Adipose tissue (tissue), 3 donors: Measurements from ENCODE around the gene ACTR1A. TPM values are rescaled to one million over a fixed set of nuclear protein-coding genes. Genes with fewer than 3 reads are reported as not detected.
"Not testable (repeated sequence)": the region's sequence is repeated elsewhere in the genome, so short reads cannot be mapped to it uniquely, and the experiment has no call there.

Experiments
- H3K27ac ChIP-seq: one replicate; pipeline ENCODE4 v1.5.1; 2013; ENCODE audit warnings: low read depth, low read length
- WGBS, 3 donors: extraction: QIAGEN DNeasy Blood & Tissue Kit; methylation state at CpG; one replicate each; pipeline ENCODE4 v1.1.7; 2013; 5-methylcytosine and 5-hydroxymethylcytosine counted together
- polyA plus RNA-seq, 3 donors: library from polyadenylated mRNA; stranded (reverse); fragments of 200-250 nt; gene quantifications; one replicate each; pipeline ENCODE4 v1.2.3, GENCODE V29; 2013
- donor health status: healthy with polysubstance abuse.
- donor health status: Bipolar disorder and iron deficiency.
- donor health status: healthy.

ACTR1A gene
- polyA plus RNA-seq, 3 donors = 28.7 to 69.2 (median 61.5) TPM

GRCh38 chr10:102463983-102464382, 38.5 kb downstream of the ACTR1A start:
- no peak overlapping the region for H3K27ac ChIP-seq
- WGBS, 3 donors = 87 to 90% (median 88%) methylated on average over 10 of the region's 10 CpGs

- WGBS, 3 donors = 60 to 85% (median 68%) methylated on average over 6 of the region's 6 CpGs
- no peak overlapping the region for H3K27ac ChIP-seq
Observed at GRCh38 chr10:102462512-102463054, 39.9 kb downstream of the ACTR1A start.

DNA sequence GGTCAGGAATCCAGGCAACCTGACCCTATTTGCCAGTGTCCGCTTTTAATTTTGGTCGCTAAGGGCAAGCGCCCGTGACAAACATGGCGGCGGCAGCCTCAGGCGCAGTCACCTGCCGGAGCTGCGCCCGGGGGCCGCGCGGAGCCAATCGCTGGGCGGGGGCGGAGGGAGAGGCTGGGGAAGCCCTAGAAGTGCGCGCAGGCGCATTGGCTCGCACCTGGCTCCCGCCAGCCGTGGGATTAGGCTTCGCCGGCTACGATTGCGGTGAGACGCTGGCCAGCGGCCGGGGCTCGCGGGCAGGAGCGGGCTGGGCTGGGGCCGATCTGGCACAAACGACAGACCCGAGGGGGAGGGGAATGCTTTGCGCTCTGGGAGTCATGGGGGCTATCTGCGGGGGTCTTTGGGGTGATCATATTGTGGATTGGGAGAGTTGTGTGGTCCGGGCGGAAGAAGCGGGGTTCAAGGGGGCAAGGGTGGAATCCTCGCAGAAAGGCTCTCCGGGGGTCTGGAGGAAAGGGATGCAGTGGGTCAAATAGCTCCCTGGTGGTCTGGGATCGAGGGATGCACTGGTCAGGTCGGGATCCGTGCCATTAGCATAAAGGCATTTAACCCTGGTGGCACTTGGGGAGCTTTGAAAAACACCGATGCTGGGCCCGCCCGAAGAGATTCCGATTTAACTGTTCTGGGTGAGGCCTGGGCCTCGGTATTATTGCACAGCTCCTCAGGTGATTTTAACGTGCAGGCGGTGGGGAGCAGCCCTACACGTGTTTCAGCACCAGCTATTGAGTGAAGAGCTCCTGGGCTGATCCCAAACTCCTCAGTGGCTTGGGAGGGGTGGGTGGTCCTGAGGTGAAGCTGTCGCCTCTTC, 41.1 kb downstream of the ACTR1A start:
- WGBS, 3 donors = 3 to 5% (median 4%) methylated on average over 47 to 54 of the region's 54 CpGs
- no peak overlapping the region for H3K27ac ChIP-seq

DNA sequence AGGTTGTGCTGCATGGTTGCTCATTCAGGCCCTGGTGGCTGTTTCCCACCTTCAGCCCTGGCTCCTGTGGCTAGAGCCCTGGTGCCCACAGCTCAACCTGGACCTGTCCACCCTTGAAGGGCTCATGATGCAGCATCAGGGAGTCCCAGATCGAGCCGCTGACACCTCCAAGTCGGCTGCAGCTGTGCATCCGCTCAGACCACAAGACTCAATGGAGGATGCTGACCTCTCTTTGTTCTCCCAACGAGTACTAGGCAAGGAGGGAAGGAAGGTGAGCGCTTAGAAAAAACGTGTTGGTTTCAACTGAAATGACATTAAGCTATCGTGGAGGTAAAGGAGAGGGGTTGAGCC, 41.7 kb downstream of the ACTR1A start:
- H3K27ac ChIP-seq = no peak overlapping the region
- WGBS, 3 donors = 19 to 24% (median 21%) methylated on average over 7 to 8 of the region's 8 CpGs

GRCh38 chr10:102458656-102459055, 43.9 kb downstream of the ACTR1A start:
- no peak overlapping the region for H3K27ac ChIP-seq

GRCh38 chr10:102457591-102458150, 44.8 kb downstream of the ACTR1A start:
- H3K27ac ChIP-seq = no peak overlapping the region
- 82 to 89% (median 85%) methylated on average over 9 of the region's 9 CpGs for WGBS, 3 donors

More at GRCh38 chr10:102458656-102459055, 43.9 kb downstream of the ACTR1A start:
- 78 to 84% (median 81%) methylated on average over 4 of the region's 4 CpGs for WGBS, 3 donors

- H3K27ac ChIP-seq = no peak overlapping the region
- WGBS, 3 donors = 56 to 80% (median 65%) methylated on average over 7 of the region's 7 CpGs
Observed at GRCh38 chr10:102455893-102456471, 46.5 kb downstream of the ACTR1A start.

- not testable (repeated sequence) for H3K27ac ChIP-seq
- 67 to 78% (median 76%) methylated on average over 13 of the region's 13 CpGs for WGBS, 3 donors
Observed at GRCh38 chr10:102454662-102455487, 47.6 kb downstream of the ACTR1A start.

- WGBS, 3 donors = 74 to 85% (median 78%) methylated on average over 5 of the region's 5 CpGs
Observed at GRCh38 chr10:102453502-102453901, 49.0 kb downstream of the ACTR1A start.

DNA sequence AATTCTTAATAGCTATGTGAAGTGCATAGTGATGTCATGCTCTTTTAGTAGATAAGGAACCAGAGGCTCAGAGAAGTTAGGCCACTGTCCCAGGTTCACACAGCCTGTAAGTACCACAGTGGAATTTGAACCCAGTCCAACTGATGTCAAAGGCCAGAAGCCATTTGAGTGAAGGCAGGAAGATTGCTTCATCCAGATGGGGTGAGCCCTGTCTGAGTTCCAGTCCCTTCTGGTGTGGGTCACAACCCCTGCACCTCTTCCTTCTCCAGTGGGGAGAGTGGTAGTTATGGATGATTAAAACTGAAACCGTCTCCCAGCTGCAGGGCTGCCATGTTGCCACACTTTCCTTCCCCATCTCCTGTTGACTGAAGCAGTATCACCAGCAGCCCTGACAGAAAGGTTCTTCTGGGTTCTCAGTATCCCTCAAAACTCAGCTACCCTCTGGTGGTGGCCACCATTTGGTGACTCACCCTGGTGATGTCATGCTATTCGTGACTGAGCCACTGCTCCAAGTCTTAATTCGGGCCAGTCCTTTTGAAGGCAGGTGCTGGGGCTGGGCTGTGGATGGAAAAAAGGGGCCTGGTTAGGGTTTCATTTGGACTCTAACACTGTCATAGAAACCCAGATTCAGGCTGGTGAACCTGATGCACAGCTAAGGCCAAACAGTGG, 49.7 kb downstream of the ACTR1A start:
- WGBS, 3 donors = 37 to 62% (median 39%) methylated on average over 3 of the region's 3 CpGs
- no peak overlapping the region for H3K27ac ChIP-seq

More at GRCh38 chr10:102453502-102453901, 49.0 kb downstream of the ACTR1A start:
- H3K27ac ChIP-seq = no peak overlapping the region

DNA sequence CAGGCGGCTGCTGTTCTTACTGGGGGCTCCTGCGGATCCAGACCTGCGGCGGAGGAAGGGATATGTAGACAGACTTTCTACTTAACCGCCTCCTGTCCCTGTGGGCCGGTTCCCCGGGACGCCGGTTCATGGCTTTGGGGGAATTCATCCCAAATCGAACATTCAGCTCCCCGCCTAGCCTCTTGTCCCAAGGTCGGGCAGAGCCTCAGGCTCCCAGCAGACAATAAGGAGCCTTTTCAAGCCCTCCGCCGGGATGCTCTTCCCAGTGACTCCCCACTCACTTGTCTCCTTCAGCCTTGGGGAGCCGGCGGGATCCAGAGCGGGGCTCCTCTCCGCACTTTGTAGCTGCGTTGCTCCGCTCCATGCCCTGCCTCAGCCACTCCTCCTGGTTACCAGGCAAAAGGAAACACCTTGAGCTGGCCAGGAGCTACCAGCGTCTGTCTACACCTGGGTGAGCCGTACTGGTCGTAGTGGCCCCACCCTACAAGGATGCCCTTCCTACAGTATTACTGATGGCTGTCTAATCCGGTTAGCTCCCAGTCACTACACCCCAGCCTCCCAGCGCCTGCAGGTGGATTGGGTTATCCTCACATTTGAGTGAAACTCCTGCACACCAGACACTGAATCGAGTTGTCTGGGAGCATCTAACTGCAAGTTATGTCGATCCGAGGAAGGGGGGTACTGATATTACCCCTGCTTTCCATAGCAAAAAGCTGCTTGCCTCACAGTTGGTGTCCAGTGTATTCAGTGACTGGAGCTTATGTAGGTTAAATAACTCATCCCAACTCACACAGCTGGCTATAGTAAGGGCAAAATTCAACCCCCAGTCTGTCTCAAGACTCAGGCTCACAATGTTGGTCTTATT, 51.2 kb downstream of the ACTR1A start, which contains the start of gene C10orf95:
Gene C10orf95 (minus strand): TSS at position 439 of the 865 bp plus-strand sequence. CDS start 450 bp downstream, outside the sequence.
- no peak within 1 kb of the TSS for H3K27ac ChIP-seq
- 14 to 32% (median 27%) methylated on average over 27 to 28 of the region's 28 CpGs for WGBS, 3 donors

DNA sequence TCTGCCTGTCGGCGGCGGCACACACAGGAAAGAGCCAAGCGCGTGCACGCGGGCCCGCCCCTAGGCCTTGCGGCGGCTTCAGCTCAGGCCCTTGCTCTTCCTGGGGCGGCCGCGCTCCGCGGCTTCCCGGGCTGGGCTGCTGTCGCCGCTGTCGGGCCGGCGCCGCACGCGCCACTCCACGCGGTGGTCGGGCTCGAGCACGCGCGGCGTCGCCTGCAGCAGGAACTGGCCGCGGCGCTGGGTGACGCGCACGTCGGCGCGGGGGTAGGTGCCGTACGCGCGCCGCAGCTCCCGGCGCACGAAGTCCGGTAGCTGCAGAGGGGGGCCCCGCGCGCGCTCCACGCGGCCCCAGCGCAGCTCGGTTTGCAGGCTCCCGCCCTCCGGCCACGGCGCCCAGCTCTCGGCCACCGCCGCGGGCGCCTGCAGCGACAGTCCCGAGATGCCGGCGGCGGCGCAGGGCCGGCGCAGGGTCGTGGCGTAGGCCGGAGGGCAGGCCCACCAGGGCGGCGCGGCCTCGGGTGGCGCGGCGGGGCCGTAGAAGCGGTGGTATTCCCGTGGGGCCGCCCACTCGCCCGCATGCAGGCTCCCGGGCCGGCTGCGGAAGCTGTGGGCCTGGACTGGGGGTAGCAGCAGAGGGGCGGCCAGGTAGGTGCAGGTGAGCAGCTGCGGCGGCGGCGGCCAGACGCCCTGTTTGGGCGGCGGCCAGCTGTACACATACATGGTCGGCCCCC, 52.0 kb downstream of the ACTR1A start:
- 0 to 1% (median 0%) methylated on average over 54 to 104 of the region's 104 CpGs for WGBS, 3 donors
- H3K27ac ChIP-seq = no peak overlapping the region

DNA sequence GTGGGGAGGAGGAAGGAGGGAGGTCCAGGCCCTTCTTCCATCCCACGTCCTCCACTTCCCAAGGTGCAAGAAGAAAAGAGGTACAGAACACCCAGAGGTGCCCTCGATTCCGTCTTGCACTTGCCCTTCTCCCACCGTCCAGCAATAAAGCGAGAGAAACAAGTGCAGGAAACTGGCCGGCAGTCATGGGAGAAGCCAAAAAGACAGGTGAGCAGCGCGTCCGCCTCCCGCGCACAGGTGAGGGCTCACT, 52.5 kb downstream of the ACTR1A start:
- WGBS, 3 donors = 0 to 1% (median 0%) methylated on average over 10 to 11 of the region's 11 CpGs
- H3K27ac ChIP-seq = no peak overlapping the region

DNA sequence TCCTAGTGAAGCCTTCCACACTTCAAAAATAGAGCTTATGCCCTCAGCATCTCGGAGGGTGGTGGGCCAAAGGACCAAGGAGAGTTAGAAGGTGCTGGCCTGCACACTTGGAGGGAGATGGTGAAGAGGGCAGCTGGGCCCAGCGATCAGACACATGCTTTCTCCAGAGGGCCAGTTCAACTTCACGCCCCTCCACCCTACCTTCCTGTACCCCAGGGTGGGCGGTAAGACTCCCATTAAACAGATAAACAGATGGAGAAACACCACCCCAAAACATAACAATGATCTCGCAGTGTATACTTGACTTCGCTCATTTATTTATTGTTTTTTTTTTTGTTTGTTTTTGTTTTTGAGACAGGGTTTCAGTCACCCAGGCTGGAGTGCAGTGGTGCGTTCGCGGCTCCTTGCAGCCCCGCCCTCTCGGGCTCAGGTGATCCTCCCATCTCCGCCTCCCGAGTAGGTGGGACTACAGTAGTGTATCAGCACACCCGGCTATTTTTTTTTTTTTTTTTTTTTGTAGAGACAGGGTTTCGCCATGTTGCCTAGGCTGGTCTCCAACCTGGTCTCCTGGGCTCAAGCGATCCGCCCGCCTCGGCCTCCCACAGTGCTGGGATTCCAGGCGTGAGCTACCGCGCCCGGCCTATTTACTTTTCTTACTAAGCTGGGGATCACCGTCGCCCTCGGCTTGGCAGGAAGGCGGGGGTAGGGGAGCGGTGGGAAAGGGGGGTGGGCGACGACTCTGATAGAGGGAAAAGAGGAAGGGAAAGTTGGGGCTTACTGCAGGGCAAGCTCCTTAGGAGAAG, 53.0 kb downstream of the ACTR1A start:
- no peak overlapping the region for H3K27ac ChIP-seq
- WGBS, 3 donors = 5 to 9% (median 8%) methylated on average over 29 to 30 of the region's 30 CpGs

DNA sequence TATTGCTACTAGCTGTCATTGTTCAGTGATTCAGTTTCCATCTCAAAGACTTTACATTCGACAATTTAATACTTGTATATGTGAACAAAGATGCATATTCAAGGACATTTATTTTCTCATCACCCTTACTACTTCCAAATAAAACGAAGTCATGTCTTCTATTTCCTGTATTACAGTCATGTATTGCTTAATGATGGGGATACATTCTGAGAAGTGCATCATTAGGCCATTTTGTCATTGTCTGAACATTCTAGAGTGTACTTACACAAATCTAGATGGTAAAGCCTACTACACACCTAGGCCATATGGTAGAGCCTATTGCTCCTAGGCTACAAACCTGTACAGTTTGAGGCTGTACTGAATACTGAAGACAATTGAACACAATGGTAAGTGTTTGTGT, 57.7 kb downstream of the ACTR1A start:
- H3K27ac ChIP-seq = no peak overlapping the region
- 67 to 76% (median 69%) methylated on average over 2 of the region's 2 CpGs for WGBS, 3 donors

GRCh38 chr10:102438374-102438773, 64.1 kb downstream of the ACTR1A start:
- no peak overlapping the region for H3K27ac ChIP-seq
- 55 to 74% (median 71%) methylated on average over 1 of the region's 1 CpG for WGBS, 3 donors
